PC-9 (cell line): ENCODE measurements around the gene DUSP16. TPM values are rescaled to one million over a fixed set of nuclear protein-coding genes. Genes with fewer than 3 reads are reported as not detected.

ENCODE experiments used
- BruUV-seq: library from RNA; stranded (reverse); fragments of 400-500 nt; replicated peaks from 2 replicates; lab custom pipeline; 2021; lab: Mats Ljungman, UMichigan
- CTCF ChIA-PET: fragments of 300-600 bp; sonication (Branson Sonifier 250); formaldehyde crosslinking; loops from one replicate; lab custom pipeline; 2022; ENCODE audit warnings: antibody characterized with exemption; lab: Charles Lee
- POLR2A ChIA-PET: fragments of 300-600 bp; sonication (Branson Sonifier 250); formaldehyde crosslinking; loops from one replicate; lab custom pipeline; 2022; ENCODE audit warnings: antibody characterized with exemption; ENCODE audit not compliant: unreplicated experiment; lab: Charles Lee
- DNase-seq, 2 experiments: peaks; one replicate each; pipeline versions ENCODE4 v3.0.0 to v3.0.0-alpha.2; 2015 to 2022; ENCODE audit warnings: mixed read lengths in 1 of 2
- H2AFZ ChIP-seq: fragments of 200-600 bp; sonication (generic); 2 replicates; pipeline ENCODE4 v1.8.1; 2017; ENCODE audit warnings: antibody characterized with exemption
- H3F3A ChIP-seq: fragments of 200-600 bp; sonication (generic); 2 replicates; pipeline ENCODE4 v1.8.1; 2017; ENCODE audit warnings: antibody characterized with exemption, mild to moderate bottlenecking, low read depth; ENCODE audit not compliant: insufficient read depth
- H3K27ac ChIP-seq: fragments of 200-600 bp; sonication (generic); 2 replicates; pipeline ENCODE4 v1.6.1; 2016; ENCODE audit warnings: mixed run types
- H3K27me3 ChIP-seq: fragments of 200-600 bp; sonication (generic); 2 replicates; pipeline ENCODE4 v1.6.1; 2016; ENCODE audit warnings: low read depth, mixed run types; ENCODE audit not compliant: insufficient read depth
- H3K36me3 ChIP-seq: fragments of 200-600 bp; sonication (generic); 2 replicates; pipeline ENCODE4 v1.6.1; 2016; ENCODE audit warnings: low read depth, mixed run types
- H3K4me1 ChIP-seq: fragments of 200-600 bp; sonication (generic); replicated peaks from 2 replicates; pipeline ENCODE4 v1.6.1; 2016; ENCODE audit warnings: mixed run types; ENCODE audit not compliant: insufficient read depth
- H3K4me2 ChIP-seq: fragments of 200-600 bp; sonication (generic); 2 replicates; pipeline ENCODE4 v1.6.1; 2017; ENCODE audit warnings: mixed run types
- H3K4me3 ChIP-seq: fragments of 200-600 bp; sonication (generic); 2 replicates; pipeline ENCODE4 v1.6.1; 2016; ENCODE audit warnings: mixed run types
- H3K79me2 ChIP-seq: fragments of 200-600 bp; sonication (generic); 2 replicates; pipeline ENCODE4 v1.6.1; 2017; ENCODE audit warnings: low read depth, mixed run types
- H3K9me2 ChIP-seq: fragments of 200-600 bp; sonication (generic); 2 replicates; pipeline ENCODE4 v1.8.1; 2017; ENCODE audit warnings: mild to moderate bottlenecking; ENCODE audit not compliant: insufficient read depth
- H3K9me3 ChIP-seq: fragments of 200-600 bp; sonication (generic); 2 replicates; pipeline ENCODE4 v1.8.1; 2016; ENCODE audit warnings: low read depth; ENCODE audit not compliant: insufficient read depth
- H4K20me1 ChIP-seq: fragments of 200-600 bp; sonication (generic); 2 replicates; pipeline ENCODE4 v1.8.1; 2017; ENCODE audit not compliant: insufficient read depth
- CTCF ChIP-seq: fragments of 200-600 bp; sonication (generic); conservative IDR thresholded peaks from 2 replicates; pipeline ENCODE4 v1.6.1; 2017; ENCODE audit warnings: mixed run types, antibody characterized with exemption, mild to moderate bottlenecking, moderate library complexity
- EZH2 ChIP-seq: fragments of 200-600 bp; sonication (generic); IDR thresholded peaks from 2 replicates; pipeline ENCODE4 v1.8.0; 2017; ENCODE audit warnings: antibody characterized with exemption, low read depth
- intact Hi-C: fragments of 100-400 bp; cut with micrococcal nuclease; formaldehyde crosslinking; loops from one replicate; pipeline ENCODE4 v1.10.0; 2022; ENCODE audit not compliant: unreplicated experiment
- total RNA-seq: library from RNA; stranded (reverse); gene quantifications from 2 replicates; pipeline ENCODE4 v1.2.3, GENCODE V29; 2021

The DUSP16 gene
- total RNA-seq, 1 experiment from 2014 or later, result 24.8 TPM

- ChIA-PET CTCF (no interaction called here), POLR2A (no interaction called here)
- no peaks in the 10 kb centered on the region; the same call in 1 of the 2 replicates for H3K79me2 ChIP-seq
- BruUV-seq, result no TSS peak
- intact Hi-C loops, result no loop called here
- H3K27me3 ChIP-seq, result no peaks in the 10 kb centered on the region
- H2AFZ ChIP-seq, result no peak overlapping the region
- no peaks in the 10 kb centered on the region for H3K4me1 ChIP-seq
- no peaks in the 10 kb centered on the region for H3K36me3 ChIP-seq
- no peak for DNase-seq
- H3K4me3 ChIP-seq, result no peak overlapping the region
- H3K9me3 ChIP-seq, result no peaks in the 10 kb centered on the region
- no peak overlapping the region for H3K4me2 ChIP-seq
- no peak overlapping the region for H3K27ac ChIP-seq
- H3K9me2 ChIP-seq, result no peaks in the 10 kb centered on the region
- no peaks in the 10 kb centered on the region for H4K20me1 ChIP-seq
- TF ChIP-seq CTCF (no peak), EZH2 (no peak)
- H3F3A ChIP-seq, result no peaks in the 10 kb centered on the region
These were observed 11.5 kb downstream of the DUSP16 start for GRCh38 chr12:12551115-12551514.

- Histone ChIP-seq H3K27me3 (no peaks in the 10 kb centered on the region), H3K4me2 (no peak overlapping the region), H2AFZ (no peak overlapping the region), H3K9me3 (no peaks in the 10 kb centered on the region), H4K20me1 (no peaks in the 10 kb centered on the region), H3K79me2 (no peaks in the 10 kb centered on the region), H3K36me3 (no peaks in the 10 kb centered on the region), H3K27ac (no peak overlapping the region), H3K9me2 (no peaks in the 10 kb centered on the region), H3F3A (no peaks in the 10 kb centered on the region), H3K4me3 (no peak overlapping the region), H3K4me1 (no peaks in the 10 kb centered on the region)
- no TSS peak for BruUV-seq
- no peak for DNase-seq
- ChIA-PET CTCF (no interaction called here), POLR2A (no interaction called here)
- TF ChIP-seq CTCF (no peak), EZH2 (no peak)
- intact Hi-C loops, result no loop called here
These were observed 12.4 kb downstream of the DUSP16 start for GRCh38 chr12:12550277-12550676.

- Histone ChIP-seq H3K27ac (no peak overlapping the region), H3K9me3 (no peaks in the 10 kb centered on the region), H3F3A (no peaks in the 10 kb centered on the region), H3K4me2 (no peak overlapping the region), H3K4me1 (no peaks in the 10 kb centered on the region), H2AFZ (no peak overlapping the region), H3K4me3 (no peak overlapping the region), H3K9me2 (no peaks in the 10 kb centered on the region), H4K20me1 (no peaks in the 10 kb centered on the region), H3K36me3 (no peaks in the 10 kb centered on the region), H3K27me3 (no peaks in the 10 kb centered on the region), H3K79me2 (no peaks in the 10 kb centered on the region)
- intact Hi-C loops, result no loop called here
- no TSS peak for BruUV-seq
- TF ChIP-seq EZH2 (no peak), CTCF (no peak)
- ChIA-PET POLR2A (no interaction called here), CTCF (no interaction called here)
- DNase-seq, result no peak
These were observed 13.2 kb downstream of the DUSP16 start for GRCh38 chr12:12549426-12549825.
